Activated CD8-positive, alpha-beta T cell treated with anti-CD3 and anti-CD28 coated beads, Interleukin-2, amount 10 ng/mL, durations not matched to agents 7 days and 5 days (primary cell): ENCODE data around the gene NPM3. TPM values are rescaled to one million over a fixed set of nuclear protein-coding genes. Genes with fewer than 3 reads are reported as not detected.

ENCODE experiments used
- ATAC-seq: fragments of 150-1000 bp; cut with Tn5 transposase; one replicate; pipeline ENCODE4 v1.10.0; 2021; ENCODE audit warnings: moderate library complexity
- CTCF ChIA-PET: fragments of 350-600 bp; sonication (Branson Sonifier 250); formaldehyde crosslinking; loops from one replicate; lab custom pipeline; 2021; ENCODE audit warnings: antibody characterized with exemption; lab: Charles Lee
- POLR2A ChIA-PET: fragments of 350-600 bp; sonication (Branson Sonifier 250); formaldehyde crosslinking; loops from one replicate; lab custom pipeline; 2021; ENCODE audit warnings: antibody characterized with exemption; lab: Charles Lee
- DNase-seq: peaks from one replicate; pipeline ENCODE4 v3.0.0-alpha.2; 2020
- H3K27ac Mint-ChIP-seq: one replicate; pipeline ENCODE4 v1.8.0; 2021; ENCODE audit warnings: mild to moderate bottlenecking, mixed read lengths
- H3K27me3 Mint-ChIP-seq: one replicate; pipeline ENCODE4 v1.8.0; 2021; ENCODE audit warnings: low read depth, mixed read lengths
- H3K36me3 Mint-ChIP-seq: one replicate; pipeline ENCODE4 v1.8.0; 2021; ENCODE audit warnings: low read depth, mixed read lengths
- H3K4me1 Mint-ChIP-seq: one replicate; pipeline ENCODE4 v1.8.0; 2021; ENCODE audit warnings: low read depth, mixed read lengths
- H3K4me3 Mint-ChIP-seq: one replicate; pipeline ENCODE4 v1.8.0; 2021; ENCODE audit warnings: mild to moderate bottlenecking, mixed read lengths
- H3K9me3 Mint-ChIP-seq: one replicate; pipeline ENCODE4 v1.8.0; 2022; ENCODE audit warnings: mixed read lengths; ENCODE audit not compliant: insufficient read depth
- total RNA-seq, 2 experiments: library from RNA; stranded (reverse); gene quantifications; one replicate each; pipeline ENCODE4 v1.2.3, GENCODE V29; 2021

The NPM3 gene
- total RNA-seq, 2 experiments from 2014 or later, result 49.7 to 58.3 TPM

DNA sequence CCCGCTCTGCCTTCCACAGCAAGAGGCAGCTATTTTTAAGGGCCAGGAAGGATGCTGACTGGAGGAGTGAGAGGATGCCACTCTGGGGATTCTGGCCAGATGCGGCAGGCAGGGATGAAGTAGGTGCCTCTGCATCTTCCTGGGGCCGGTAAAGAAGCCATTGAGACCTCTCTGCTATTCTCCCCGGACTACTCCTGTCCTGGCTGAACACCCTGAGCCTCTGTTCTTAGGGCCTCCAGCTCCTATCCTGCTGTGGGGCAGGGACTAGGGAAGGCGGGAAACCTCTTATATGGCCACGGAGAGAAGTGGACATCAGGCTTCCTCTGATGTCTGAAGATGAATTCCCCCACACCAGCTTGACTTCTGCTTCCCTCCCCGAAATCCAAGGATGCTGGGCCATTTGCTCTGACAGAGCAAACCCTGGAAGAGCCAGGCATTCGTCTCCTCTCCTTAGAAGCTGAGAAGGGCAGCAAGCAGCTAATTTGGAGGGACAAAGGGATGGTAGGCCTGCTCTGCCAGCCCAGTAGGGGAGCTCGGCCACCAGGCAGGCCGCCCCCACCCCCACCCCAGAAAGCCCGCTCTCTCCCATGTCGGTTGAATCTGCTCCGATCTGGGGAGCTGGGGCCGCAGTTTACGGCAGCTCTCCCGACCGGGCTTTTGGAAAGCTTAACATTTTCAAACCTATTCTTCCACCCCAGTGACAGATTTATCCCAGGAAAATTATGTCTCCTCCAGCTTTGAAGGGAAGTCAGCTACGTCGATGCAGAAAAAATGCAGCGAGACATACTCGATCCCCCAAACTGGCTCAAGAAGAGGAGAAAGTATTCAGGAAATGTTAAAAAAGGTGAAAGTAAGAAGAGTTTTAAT lies 10.1 kb downstream of the NPM3 start:
- CTCF ChIA-PET, result interaction anchor here (1.1 to 4.9 kb wide), 5 partner anchors 8 to 300 kb away, joined by 3 to 34 read pairs (median 12); partner anchors contain the start of gene NPM3
- H3K4me3 Mint-ChIP-seq, result no peak overlapping the region
- ATAC-seq (no peak), DNase-seq (no peak)
- no peak overlapping the region for H3K27ac Mint-ChIP-seq
- H3K36me3 Mint-ChIP-seq, result peaks cover 6% of the 10 kb centered on the region
- H3K27me3 Mint-ChIP-seq, result peaks cover 60% of the 10 kb centered on the region
- H3K4me1 Mint-ChIP-seq, result peaks cover 6% of the 10 kb centered on the region
- POLR2A ChIA-PET, result interaction anchor here (0.7 kb wide), 1 partner anchor 590 kb away, joined by 3 read pairs; no protein-coding TSS in a partner anchor
- no peaks in the 10 kb centered on the region for H3K9me3 Mint-ChIP-seq

DNA sequence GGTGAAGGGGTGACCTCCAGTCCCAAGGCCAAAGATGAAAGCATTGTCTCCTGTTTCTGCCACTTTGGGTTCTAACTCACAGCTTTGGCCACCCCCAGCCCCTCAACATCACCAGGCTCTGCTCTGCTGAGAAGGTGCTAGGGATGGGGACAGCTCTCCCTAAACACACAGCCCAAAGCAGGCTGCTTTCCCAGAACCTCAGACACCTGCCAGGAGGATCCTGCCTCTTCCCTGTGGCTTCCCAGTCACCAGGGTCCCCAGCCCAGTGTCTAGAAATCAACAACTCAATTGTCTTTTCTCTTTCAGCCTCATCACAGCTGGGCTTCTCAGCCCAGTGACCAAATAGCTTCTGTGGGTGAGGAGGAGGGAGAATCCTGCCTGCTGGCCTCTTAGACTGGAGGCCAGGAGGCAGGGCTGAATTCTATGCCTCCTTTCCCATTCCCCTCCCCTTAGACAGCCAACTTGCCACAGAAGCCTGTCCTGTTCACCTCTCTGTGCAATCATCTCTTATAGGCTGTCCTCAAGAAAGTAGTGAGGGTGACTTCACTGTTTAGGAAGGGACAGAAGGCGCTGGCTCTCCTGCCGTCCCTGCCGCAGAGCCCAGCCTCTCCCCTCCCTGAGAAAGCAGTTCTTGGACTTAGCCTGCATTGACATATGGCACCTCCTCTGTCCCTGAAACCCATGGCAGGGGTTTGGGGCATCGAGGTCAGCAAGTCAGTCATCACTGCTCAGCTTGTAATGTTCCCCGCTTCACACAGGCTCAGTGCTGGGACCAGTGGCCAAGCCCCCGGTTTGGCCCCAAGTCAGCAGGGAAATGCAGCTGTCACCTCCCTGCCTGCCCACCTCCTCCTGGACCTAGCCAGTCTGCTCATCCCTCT lies 11.0 kb downstream of the NPM3 start:
- no peak overlapping the region for H3K27ac Mint-ChIP-seq
- ChIA-PET CTCF (interaction anchor here (1.3 to 4.9 kb wide), 4 partner anchors 9 to 169 kb away, joined by 3 to 34 read pairs (median 21); partner anchors contain the start of gene NPM3), POLR2A (interaction anchor here (1.2 kb wide), 1 partner anchor 46 kb away, joined by 3 read pairs; the partner anchor contains the start of gene OGA)
- no peak overlapping the region for H3K4me3 Mint-ChIP-seq
- DNase-seq (no peak), ATAC-seq (no peak)
- peaks cover 1% of the 10 kb centered on the region for H3K36me3 Mint-ChIP-seq
- H3K4me1 Mint-ChIP-seq, result peaks cover 6% of the 10 kb centered on the region
- H3K9me3 Mint-ChIP-seq, result no peaks in the 10 kb centered on the region
- H3K27me3 Mint-ChIP-seq, result peaks cover 52% of the 10 kb centered on the region

DNA sequence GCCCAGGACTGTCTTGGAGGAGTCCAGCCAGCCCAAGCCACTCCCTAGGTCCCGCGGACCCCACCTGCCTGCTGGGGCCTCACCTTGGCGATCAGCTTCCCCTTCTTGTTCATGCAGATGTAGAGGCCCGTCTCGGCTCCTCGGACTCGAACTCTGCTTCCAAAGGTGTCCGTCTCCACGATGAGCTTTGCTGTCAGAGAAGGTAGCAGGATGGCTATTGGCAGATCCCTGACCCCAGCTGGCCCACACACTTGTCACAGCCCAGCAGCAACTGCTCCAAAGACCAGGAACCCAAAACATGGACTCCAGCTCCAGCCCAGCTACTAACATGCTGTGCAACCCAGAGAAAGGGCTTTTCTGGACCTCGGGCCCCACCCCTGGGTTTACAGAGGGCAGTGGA lies 11.9 kb downstream of the NPM3 start:
- Mint-ChIP-seq H3K4me1 (peaks cover 6% of the 10 kb centered on the region), H3K4me3 (no peak overlapping the region), H3K36me3 (no peaks in the 10 kb centered on the region), H3K27ac (no peak overlapping the region), H3K27me3 (peaks cover 52% of the 10 kb centered on the region), H3K9me3 (no peaks in the 10 kb centered on the region)
- ChIA-PET CTCF (interaction anchor here (3.1 to 4.9 kb wide), 3 partner anchors 10 to 168 kb away, joined by 12 to 34 read pairs (median 30); partner anchors contain the start of gene NPM3), POLR2A (interaction anchor here (1.2 kb wide), 1 partner anchor 47 kb away, joined by 3 read pairs; the partner anchor contains the start of gene OGA)
- ATAC-seq, result no peak
- no peak for DNase-seq

DNA sequence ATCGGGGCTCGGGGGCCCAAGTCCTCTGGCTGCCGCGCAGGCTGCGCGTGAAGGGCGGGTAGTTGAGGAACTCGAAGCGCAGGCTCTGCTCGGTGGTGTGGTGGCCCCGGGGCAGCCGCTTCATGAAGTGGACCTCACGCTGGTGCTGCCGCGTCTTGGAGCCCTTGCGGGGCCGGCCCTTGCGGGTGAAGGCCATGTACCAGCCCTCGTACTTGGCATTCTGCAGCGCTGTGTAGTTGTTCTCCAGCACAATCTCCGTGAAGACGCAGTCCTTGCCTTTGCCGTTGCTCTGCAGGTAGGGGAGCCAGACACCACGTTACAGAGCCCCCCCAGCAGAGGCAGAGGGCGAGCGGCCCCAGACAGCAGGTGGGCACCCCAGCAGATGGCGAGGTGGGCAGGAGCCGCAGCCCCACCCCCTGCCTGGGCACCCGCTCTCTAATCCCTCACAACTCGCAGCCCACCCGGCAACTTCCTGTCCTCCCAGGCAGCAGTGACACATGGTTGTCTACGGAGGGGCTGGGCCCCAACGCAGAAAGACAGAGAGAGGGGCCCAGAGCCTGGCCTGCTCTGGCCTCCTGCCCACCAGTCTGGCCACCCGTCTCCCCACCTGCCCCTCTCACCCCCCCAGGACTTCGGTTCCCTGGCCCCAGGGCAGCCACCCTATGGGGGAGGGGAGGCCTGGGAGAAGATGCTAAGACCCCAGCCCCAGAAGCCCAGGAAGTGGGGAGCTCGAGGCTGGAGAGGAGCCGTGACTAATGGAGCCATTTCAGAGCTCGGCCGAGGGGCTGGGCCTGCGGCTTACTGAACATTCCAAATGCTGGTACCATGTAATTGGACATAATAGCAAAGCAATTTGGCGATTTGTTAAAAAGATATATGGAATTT lies 12.7 kb downstream of the NPM3 start:
- no peak overlapping the region for H3K4me3 Mint-ChIP-seq
- H3K4me1 Mint-ChIP-seq, result peaks cover 6% of the 10 kb centered on the region
- no peak overlapping the region for H3K27ac Mint-ChIP-seq
- H3K9me3 Mint-ChIP-seq, result no peaks in the 10 kb centered on the region
- DNase-seq (no peak), ATAC-seq (no peak)
- H3K27me3 Mint-ChIP-seq, result peaks cover 58% of the 10 kb centered on the region
- H3K36me3 Mint-ChIP-seq, result no peaks in the 10 kb centered on the region
- POLR2A ChIA-PET, result no interaction called here
- CTCF ChIA-PET, result interaction anchor here (0.6 to 4.9 kb wide), 4 partner anchors 10 to 214 kb away, joined by 3 to 34 read pairs (median 21); partner anchors contain the start of gene NPM3

DNA sequence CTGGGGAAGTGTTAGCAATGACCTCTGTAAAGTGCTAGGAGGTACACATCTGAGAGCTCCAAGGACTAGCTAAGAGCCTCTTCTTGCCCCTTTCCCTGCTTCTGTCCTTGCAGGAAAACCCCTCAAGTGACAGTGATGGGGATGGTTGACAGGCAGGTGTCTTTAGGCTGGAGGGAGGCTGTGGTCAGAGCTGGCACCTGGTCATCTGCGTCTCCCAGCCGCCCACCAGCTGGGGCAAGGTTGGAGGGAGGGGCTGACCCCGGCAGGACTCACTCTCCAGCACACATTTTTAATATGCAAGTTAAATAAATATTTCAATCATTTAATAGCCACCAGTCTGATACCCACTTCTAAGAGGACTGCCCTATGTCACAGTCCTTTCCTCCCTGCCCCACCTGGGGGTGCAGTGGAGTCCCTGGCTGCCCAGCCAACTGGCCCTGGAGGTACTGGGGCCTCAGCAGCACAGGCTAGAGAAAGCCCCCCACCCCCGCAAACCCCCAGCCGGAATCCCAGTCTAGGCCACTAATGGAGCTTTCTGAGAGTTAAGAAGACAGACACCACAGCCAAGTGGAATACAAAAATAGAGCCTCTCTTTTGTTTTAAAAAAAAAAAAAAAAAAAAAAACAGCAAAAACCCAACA lies 13.6 kb downstream of the NPM3 start:
- ChIA-PET CTCF (interaction anchor here (1.0 to 2.0 kb wide), 3 partner anchors 12 to 240 kb away, joined by 3 to 11 read pairs (median 3); no protein-coding TSS in a partner anchor), POLR2A (no interaction called here)
- Mint-ChIP-seq H3K36me3 (no peaks in the 10 kb centered on the region), H3K27ac (no peak overlapping the region), H3K9me3 (no peaks in the 10 kb centered on the region), H3K27me3 (peaks cover 58% of the 10 kb centered on the region), H3K4me3 (no peak overlapping the region), H3K4me1 (peaks cover 3% of the 10 kb centered on the region)
- DNase-seq, result no peak
- no peak for ATAC-seq

DNA sequence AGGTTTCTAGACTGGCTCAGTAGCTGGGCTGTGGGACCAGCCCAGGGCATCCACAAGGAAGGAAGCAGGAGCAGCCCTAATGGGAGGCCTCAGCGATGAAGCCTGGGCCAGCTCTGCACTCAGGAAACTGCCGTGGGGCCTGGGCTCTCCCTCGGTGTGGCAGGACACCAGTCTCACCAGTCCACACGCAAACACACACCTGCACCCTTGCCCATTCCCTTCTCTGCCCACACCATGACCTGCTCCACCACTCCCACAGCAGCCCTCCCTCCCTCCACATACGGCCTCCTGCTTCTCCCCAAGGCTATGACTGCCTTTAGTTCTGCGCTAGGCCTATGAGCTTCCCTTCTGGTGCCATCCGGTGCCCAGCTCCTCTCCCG lies 14.5 kb downstream of the NPM3 start:
- H3K4me1 Mint-ChIP-seq, result peaks cover 2% of the 10 kb centered on the region
- POLR2A ChIA-PET, result no interaction called here
- no peaks in the 10 kb centered on the region for H3K36me3 Mint-ChIP-seq
- ATAC-seq (no peak), DNase-seq (no peak)
- H3K27me3 Mint-ChIP-seq, result peaks cover 50% of the 10 kb centered on the region
- H3K9me3 Mint-ChIP-seq, result no peaks in the 10 kb centered on the region
- no peak overlapping the region for H3K4me3 Mint-ChIP-seq
- no peak overlapping the region for H3K27ac Mint-ChIP-seq
- CTCF ChIA-PET, result interaction anchor here (1.0 to 2.0 kb wide), 3 partner anchors 13 to 241 kb away, joined by 3 to 11 read pairs (median 3); no protein-coding TSS in a partner anchor

DNA sequence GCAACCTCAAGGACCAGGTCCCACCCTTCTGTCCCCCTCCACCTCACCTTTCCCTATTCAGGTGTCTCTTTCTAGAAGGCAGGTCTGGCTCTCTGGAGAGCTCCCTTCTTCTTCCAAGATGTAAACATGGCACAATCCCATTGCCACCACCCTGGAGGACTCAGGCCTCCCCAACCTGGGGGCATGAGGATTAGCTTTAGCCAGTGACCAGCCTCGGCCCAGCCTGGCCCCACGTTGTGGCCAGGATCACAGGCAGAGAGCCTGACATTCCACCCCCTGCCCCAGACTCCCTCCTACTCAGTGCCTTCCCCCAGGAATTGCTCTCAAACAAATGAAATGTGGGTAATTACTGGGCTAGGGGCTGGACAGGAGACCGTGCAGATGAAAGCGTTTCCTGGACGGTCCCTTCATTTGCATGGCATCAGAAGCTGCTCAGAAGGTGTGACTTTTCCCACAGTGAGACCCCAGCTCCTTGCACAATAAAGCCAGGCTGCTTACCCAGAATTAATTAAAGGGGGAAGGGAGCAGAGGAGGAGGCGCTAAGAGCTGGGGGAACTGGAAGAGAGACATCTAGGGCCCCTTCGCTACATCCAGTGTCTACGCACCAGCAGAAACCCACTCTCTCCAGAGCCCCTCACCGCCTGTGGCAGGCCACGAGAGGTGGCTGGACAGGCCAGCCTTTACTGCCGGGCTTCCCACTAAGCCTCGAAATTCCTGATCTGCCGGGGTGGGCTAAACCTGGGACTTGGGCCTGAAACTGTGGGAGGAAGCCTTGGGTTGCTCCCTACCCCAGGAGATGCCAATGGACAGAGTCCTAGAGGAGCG lies 15.1 kb downstream of the NPM3 start:
- H3K9me3 Mint-ChIP-seq, result no peaks in the 10 kb centered on the region
- peaks cover 44% of the 10 kb centered on the region for H3K27me3 Mint-ChIP-seq
- DNase-seq (no peak), ATAC-seq (no peak)
- CTCF ChIA-PET, result interaction anchor here (1.6 to 2.0 kb wide), 2 partner anchors 14 to 242 kb away, joined by 3 to 11 read pairs; no protein-coding TSS in a partner anchor
- no peak overlapping the region for H3K27ac Mint-ChIP-seq
- no peaks in the 10 kb centered on the region for H3K4me1 Mint-ChIP-seq
- no peak overlapping the region for H3K4me3 Mint-ChIP-seq
- POLR2A ChIA-PET, result interaction anchor here (0.6 kb wide), 1 partner anchor 163 kb away, joined by 3 read pairs; no protein-coding TSS in a partner anchor
- no peaks in the 10 kb centered on the region for H3K36me3 Mint-ChIP-seq

DNA sequence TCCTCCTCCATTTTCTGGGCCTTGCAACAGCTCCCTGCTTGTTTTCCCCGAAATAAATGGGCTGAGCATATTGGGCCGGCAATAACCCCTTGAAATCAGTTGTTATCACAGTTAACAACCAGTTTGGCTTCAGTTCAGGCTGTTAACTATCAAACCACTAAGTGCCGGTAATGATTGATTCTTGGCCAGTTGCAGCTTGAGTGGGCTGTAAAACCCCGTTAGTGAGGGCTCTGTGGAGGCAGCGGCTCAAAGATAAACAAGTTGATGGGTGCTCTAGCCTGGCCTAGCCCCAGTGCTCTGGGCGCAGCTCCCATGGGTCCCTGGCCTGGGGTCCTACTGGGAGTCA lies 15.7 kb downstream of the NPM3 start:
- no peak overlapping the region for H3K4me3 Mint-ChIP-seq
- no peak overlapping the region for H3K27ac Mint-ChIP-seq
- ChIA-PET CTCF (no interaction called here), POLR2A (interaction anchor here (0.6 kb wide), 1 partner anchor 162 kb away, joined by 3 read pairs; no protein-coding TSS in a partner anchor)
- no peaks in the 10 kb centered on the region for H3K36me3 Mint-ChIP-seq
- no peaks in the 10 kb centered on the region for H3K4me1 Mint-ChIP-seq
- peaks cover 39% of the 10 kb centered on the region for H3K27me3 Mint-ChIP-seq
- DNase-seq (no peak), ATAC-seq (no peak)
- H3K9me3 Mint-ChIP-seq, result no peaks in the 10 kb centered on the region

DNA sequence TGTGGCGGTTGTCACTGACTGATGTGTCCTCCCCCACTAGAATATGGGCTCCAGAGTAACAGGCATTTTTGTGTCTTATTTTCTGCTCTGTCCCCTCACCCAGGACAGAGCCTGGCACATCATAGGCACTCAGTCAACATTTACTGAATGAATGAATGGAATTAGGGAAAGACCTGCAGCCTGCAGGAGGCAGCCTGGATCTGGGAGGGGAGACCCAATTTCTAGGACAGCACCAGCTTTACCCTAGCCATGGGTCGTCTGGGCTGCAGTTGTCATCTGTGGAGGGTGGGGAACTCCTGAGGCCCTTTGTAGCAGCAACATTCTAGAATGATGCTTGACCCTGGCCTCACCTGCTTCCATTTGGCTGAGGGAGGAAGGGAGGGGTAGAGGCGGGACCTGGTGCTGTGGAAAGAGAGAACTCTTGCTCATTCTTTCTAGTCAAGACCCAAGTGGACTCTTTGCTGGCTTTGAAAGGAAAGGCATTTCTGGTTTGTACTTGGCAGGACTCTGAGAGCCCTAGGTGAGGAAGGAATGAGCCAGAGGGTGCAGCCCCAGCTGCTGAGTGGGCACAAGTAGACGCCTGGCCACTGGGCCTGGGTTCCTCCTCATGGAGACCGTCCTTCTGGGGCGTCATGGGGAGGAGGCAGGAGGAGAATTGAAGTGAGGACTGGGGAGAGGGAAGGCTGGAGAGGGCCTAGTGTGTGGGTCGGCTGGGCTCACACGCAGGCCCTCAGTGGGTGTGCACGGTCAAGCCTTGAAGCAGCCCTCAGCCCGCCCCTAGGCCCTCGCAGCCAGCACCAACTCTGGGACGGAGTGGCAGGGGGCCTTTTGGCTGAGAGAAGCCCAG lies 16.3 kb downstream of the NPM3 start:
- ChIA-PET CTCF (interaction anchor here (1.5 kb wide), 1 partner anchor 14 kb away, joined by 3 read pairs; no protein-coding TSS in a partner anchor), POLR2A (interaction anchor here (0.6 kb wide), 1 partner anchor 162 kb away, joined by 3 read pairs; no protein-coding TSS in a partner anchor)
- DNase-seq (no peak), ATAC-seq (no peak)
- Mint-ChIP-seq H3K9me3 (no peaks in the 10 kb centered on the region), H3K27ac (no peak overlapping the region), H3K27me3 (peaks cover 33% of the 10 kb centered on the region), H3K4me3 (no peak overlapping the region), H3K36me3 (no peaks in the 10 kb centered on the region), H3K4me1 (no peaks in the 10 kb centered on the region)
